ENCODE data around the gene SAFB.
A peak's percentile ranks its signal among the peaks of the same experiment; 100 is the strongest.

Gene SAFB

GRCh38 chr19:5628919-5629481, 6.1 kb downstream of the SAFB start:
- no peak for DNase-seq

DNA sequence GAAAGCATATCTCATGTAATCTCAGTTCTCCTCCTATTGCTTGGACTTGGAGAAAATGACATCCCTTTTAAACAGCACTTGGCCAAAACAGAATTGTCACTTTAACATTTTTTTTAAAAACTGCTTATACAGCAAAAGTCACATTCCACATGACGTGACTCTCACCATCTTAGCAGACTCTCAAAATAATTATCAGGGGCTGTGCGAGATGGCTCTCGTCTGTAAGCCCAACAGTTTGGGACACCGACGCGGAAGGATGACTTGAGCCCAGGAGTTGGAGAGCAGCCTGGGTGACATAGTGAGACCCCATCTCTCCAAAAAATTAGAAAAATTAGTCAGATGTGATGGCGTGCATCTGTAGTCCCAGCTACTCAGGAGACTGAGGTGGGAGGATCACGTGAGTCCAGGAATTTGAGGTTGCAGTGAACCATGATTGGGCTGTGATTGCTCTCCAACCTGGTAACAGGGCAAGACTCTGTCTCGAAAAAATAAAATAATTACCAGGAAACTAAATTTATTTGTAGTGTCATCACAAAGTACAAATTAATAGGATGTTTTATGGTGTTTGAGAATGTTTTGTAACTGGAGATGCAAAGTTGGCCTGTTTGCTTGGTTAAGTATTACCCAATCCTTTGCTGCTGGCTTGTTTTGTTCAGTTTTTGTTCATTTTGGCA, 8.8 kb downstream of the SAFB start:
- DNase-seq = no peak

DNA sequence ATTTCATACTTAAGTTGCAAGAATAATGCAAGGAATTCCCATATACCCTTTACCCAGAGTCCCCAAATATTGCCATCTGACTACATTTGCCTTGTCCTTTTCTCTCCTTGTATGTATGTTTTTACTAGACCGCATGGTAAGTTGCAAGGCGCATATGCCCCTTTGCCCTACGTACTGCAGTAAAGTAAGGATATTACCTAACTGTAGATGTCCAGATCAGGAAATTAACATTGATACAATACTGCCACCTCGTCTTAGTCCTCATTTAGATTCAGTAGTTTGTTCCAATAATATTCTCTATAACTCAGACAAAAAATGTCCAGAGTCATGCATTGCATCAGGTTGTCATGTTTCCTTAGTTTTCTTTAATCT, 9.3 kb downstream of the SAFB start:
- no peak for DNase-seq

GRCh38 chr19:5632657-5633056, 9.8 kb downstream of the SAFB start:
- no peak for DNase-seq

DNA sequence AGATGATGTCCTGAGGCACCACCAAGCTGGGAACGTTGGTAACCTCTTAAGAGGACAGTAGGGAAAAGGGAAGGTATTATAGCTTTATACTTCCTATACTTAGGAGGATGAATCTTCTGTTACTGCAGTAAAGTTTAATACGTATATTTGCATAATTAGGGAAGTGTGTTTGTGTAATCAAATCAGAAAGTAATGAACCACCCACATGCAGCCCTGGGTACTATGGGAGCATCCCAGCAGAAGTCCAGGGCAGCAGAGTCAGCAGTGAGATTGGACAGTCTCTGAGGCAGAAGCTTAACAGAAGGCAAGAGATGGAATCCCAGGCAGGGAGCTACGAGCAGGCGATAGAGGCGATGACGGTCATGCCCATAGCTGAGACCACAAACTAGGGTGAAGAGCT, 12.5 kb downstream of the SAFB start:
- no peak for DNase-seq

DNA sequence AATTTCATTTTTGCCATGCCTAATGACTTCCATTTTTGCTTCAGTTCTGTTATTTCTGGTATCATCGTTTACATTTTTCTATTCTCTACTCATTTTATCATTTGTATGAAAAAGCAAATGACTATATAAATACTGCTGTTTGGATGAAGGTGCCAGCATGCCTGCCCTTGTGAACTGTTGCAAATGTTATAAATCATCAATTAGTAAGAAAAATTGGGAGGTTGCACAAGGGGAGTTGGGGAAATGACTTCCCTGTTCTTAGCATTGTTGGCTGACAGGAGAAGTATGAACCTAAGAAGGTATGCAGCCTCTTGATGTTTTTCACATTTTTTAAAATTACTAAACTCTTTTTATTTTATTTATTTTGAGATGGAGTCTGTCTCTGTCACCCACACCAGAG, 15.1 kb downstream of the SAFB start:
- DNase-seq = no peak

DNA sequence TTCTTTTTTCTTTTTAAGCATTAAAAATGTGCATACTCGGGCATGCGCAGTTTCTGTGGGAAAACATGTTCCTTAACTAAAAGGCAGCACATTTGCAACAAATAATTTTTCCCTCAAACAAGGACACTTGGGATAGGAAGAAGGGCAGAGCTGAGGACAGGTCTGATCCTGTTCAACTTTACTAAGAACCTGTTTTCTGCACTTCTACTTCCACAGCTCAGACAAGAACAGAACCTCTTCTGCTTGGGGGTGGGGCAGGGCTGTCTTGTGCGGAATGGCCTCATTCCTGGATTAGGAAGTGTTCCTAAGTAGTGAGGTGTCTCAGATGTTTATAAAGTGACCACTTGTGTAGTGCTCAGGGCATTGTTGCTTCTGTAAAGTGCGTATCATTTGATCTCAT, 18.3 kb downstream of the SAFB start:
- DNase-seq = no peak

- no peak for DNase-seq
Measured at GRCh38 chr19:5642204-5642603, 19.3 kb downstream of the SAFB start.

- DNase-seq = no peak
Measured at GRCh38 chr19:5643060-5643459, 20.2 kb downstream of the SAFB start.

DNA sequence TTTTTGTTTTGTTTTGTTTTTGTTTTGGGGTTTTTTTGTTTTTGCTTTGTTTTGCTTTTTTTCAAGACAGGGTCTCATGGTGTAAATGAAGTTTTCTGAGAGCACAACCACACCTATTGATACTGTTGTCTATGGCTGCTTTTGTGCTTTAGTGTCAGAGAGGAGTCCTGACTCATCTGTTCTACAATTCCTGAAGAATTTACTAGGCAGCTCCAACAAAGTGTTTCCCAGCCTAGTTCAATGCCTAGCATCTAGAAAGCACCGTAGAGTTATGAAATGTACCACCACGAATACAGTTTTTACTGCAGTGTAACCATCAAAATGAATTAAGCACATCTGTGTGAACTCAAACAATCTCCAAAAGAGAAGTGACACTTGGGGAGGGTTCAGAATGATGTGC, 21.2 kb downstream of the SAFB start:
- DNase-seq = no peak

- DNase-seq = no peak
Measured at GRCh38 chr19:5645409-5645808, 22.5 kb downstream of the SAFB start.

GRCh38 chr19:5646703-5647102, 23.8 kb downstream of the SAFB start:
- DNase-seq = no peak

DNA sequence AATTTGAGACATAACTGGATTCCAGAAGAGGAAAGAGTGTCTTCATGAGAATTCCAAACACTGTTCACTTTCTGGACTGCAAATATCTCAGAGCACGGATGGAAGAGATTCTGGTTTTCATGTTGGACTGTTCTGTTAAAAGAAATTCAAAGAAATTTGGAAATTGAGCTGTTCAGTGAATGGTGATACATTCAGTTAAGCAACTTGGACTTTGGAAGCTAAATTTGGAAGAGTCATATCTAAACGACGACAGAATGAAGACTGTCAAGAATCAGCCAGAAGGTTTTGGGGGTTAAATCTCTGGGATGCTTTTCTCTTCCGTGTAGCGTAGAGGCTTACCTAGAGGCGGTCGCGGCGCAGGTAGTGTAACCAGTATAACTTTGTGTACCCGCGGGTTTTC, 25.6 kb downstream of the SAFB start:
- no peak for DNase-seq

DNA sequence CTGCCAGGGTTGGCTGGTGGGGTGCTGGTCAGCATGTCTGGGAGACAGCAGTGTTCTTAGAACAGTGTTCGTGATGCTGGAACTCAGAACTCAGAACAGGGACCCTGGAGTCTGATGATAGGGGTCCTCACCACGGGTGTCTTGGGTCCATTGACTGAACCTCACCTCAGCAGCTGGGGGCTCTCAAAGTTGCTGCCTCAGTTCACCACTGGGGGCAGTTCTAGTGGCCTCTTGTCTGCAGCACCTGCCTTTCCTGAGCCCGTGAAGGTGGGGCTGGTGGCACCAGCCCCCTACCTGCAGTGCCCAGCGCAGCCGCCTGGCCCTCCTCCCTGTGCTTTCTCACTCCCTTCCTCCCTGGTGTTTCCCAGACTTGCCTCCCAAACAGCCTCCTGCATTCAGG, 28.5 kb downstream of the SAFB start:
- DNase-seq = no peak

- DNase-seq = no peak
Measured at GRCh38 chr19:5652261-5652660, 29.4 kb downstream of the SAFB start.

DNA sequence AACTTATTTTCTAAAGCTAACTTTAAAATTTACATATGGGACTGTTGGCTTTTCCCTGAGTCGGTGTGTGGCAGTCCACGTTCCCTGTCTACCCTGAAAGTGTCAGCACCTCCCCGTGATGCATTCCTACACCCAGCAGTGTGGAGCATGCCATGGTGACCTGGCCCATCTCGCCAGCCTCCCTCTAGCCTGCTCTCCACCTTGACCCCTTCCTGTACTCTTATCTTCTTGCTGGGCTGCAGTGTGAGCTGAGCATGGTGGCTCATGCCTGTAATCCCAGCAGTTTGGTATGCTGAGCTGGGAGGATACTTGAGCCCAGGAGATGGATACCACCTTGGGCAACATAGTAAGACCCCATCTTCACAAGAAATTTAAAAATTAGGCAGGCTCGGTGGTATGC, 32.0 kb downstream of the SAFB start:
- no peak for DNase-seq

GRCh38 chr19:5655412-5655811, 32.5 kb downstream of the SAFB start:
- DNase-seq = no peak

GRCh38 chr19:5661483-5661882, 38.6 kb downstream of the SAFB start:
- DNase-seq = no peak

- DNase-seq = no peak
Measured at GRCh38 chr19:5663904-5664303, 41.0 kb downstream of the SAFB start.

GRCh38 chr19:5664515-5664914, 41.6 kb downstream of the SAFB start:
- DNase-seq = no peak

GRCh38 chr19:5665781-5666513, 43.1 kb downstream of the SAFB start:
- DNase-seq = peak; percentile 83

GRCh38 chr19:5666921-5667610, 44.2 kb downstream of the SAFB start:
- no peak for DNase-seq

DNA sequence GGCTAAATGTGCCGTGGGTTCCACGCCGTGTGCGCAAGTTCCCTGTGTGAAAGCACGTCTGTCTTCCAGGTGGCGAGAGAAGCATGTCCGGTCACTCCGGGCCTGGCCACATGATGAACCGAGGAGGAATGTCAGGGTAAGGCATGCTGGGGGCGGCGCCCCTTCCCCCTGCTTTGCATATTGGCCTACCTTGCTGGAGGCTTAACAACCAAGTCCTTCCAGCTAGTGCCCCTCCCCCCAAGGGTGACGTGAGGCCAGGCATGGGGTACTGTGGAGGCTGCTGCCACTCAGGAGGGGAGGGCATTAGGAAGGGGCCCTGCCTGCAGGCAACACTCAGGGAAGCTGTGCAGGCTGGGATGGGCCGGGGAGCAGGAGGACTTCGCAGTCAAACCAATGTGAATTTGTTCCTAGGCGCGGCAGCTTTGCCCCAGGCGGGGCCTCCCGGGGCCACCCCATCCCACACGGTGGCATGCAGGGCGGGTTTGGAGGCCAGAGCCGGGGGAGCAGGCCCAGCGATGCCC, 44.9 kb downstream of the SAFB start:
- no peak for DNase-seq

- no peak for DNase-seq
Measured at GRCh38 chr19:5669212-5669611, 46.3 kb downstream of the SAFB start.

Measured in kidney glomerular epithelial cell (primary cell).